H9 (cell line): Measurements from ENCODE around the gene METTL4. TPM values are rescaled to one million over a fixed set of nuclear protein-coding genes. Genes with fewer than 3 reads are reported as not detected.

ENCODE experiments used
- DNase-seq: peaks from one replicate; pipeline ENCODE4 v3.0.0-alpha.2; 2017
- H2AFZ ChIP-seq: one replicate; pipeline ENCODE4 v1.6.1; 2013; ENCODE audit warnings: mild to moderate bottlenecking, low read length, control low read depth, moderate library complexity
- H2AK5ac ChIP-seq: 2 replicates; pipeline ENCODE4 v1.6.1; 2013; ENCODE audit warnings: low read length, control low read depth, mixed read lengths; ENCODE audit not compliant: insufficient read length
- H2BK120ac ChIP-seq: one replicate; pipeline ENCODE4 v1.6.1; 2013; ENCODE audit warnings: low read depth, mild to moderate bottlenecking, low read length, control low read depth, inconsistent platforms; ENCODE audit not compliant: poor library complexity, severe bottlenecking
- H2BK12ac ChIP-seq: 2 replicates; pipeline ENCODE4 v1.6.1; 2013; ENCODE audit warnings: low read length, control low read depth, mixed read lengths, low read depth; ENCODE audit not compliant: insufficient read length
- H2BK15ac ChIP-seq: 2 replicates; pipeline ENCODE4 v1.6.1; 2013; ENCODE audit warnings: low read depth, low read length, control low read depth
- H2BK20ac ChIP-seq: one replicate; pipeline ENCODE4 v1.6.1; 2013; ENCODE audit warnings: low read depth, mild to moderate bottlenecking, low read length, control low read depth, inconsistent platforms; ENCODE audit not compliant: poor library complexity, severe bottlenecking
- H2BK5ac ChIP-seq: 2 replicates; pipeline ENCODE4 v1.6.1; 2013; ENCODE audit warnings: low read length, control low read depth, mixed read lengths; ENCODE audit not compliant: insufficient read length
- H3K14ac ChIP-seq: 2 replicates; pipeline ENCODE4 v1.6.1; 2013; ENCODE audit warnings: low read length, control low read depth; ENCODE audit not compliant: insufficient read depth
- H3K18ac ChIP-seq: 2 replicates; pipeline ENCODE4 v1.6.1; 2013; ENCODE audit warnings: low read depth, mild to moderate bottlenecking, mixed read lengths, low read length, control low read depth; ENCODE audit not compliant: insufficient read length
- H3K23ac ChIP-seq: 2 replicates; pipeline ENCODE4 v1.6.1; 2013; ENCODE audit warnings: low read length, control low read depth, mixed read lengths, low read depth; ENCODE audit not compliant: insufficient read length
- H3K23me2 ChIP-seq: 2 replicates; pipeline ENCODE4 v1.6.1; 2013; ENCODE audit warnings: low read depth, mild to moderate bottlenecking, mixed read lengths, low read length, control low read depth; ENCODE audit not compliant: insufficient read length, poor library complexity, severe bottlenecking
- H3K27ac ChIP-seq: 2 replicates; pipeline ENCODE4 v1.5.1; 2013; ENCODE audit warnings: low read length, control low read depth, mixed read lengths, low read depth; ENCODE audit not compliant: insufficient read length
- H3K27me3 ChIP-seq: 2 replicates; pipeline ENCODE4 v1.6.1; 2013; ENCODE audit warnings: low read length, control low read depth, inconsistent platforms; ENCODE audit not compliant: insufficient read depth
- H3K4ac ChIP-seq: 2 replicates; pipeline ENCODE4 v1.6.1; 2013; ENCODE audit warnings: low read depth, mild to moderate bottlenecking, control low read depth, inconsistent platforms, low read length, moderate library complexity
- H3K4me1 ChIP-seq: 2 replicates; pipeline ENCODE4 v1.6.1; 2013; ENCODE audit warnings: low read length, control low read depth, inconsistent platforms; ENCODE audit not compliant: insufficient read depth
- H3K4me2 ChIP-seq: 2 replicates; pipeline ENCODE4 v1.6.1; 2013; ENCODE audit warnings: low read length, control low read depth, mixed read lengths; ENCODE audit not compliant: insufficient read length, insufficient read depth
- H3K56ac ChIP-seq: 2 replicates; pipeline ENCODE4 v1.6.1; 2013; ENCODE audit warnings: low read depth, mild to moderate bottlenecking, mixed read lengths, low read length, control low read depth; ENCODE audit not compliant: insufficient read length
- H3K79me1 ChIP-seq: 2 replicates; pipeline ENCODE4 v1.6.1; 2013; ENCODE audit warnings: low read depth, mild to moderate bottlenecking, moderate library complexity, low read length, control low read depth, inconsistent platforms; ENCODE audit not compliant: insufficient read depth, poor library complexity, severe bottlenecking
- H3K79me2 ChIP-seq: 2 replicates; pipeline ENCODE4 v1.6.1; 2013; ENCODE audit warnings: low read length, control low read depth, inconsistent platforms; ENCODE audit not compliant: insufficient read depth
- H3K9ac ChIP-seq: 2 replicates; pipeline ENCODE4 v1.6.1; 2013; ENCODE audit warnings: low read length, control low read depth, mixed read lengths; ENCODE audit not compliant: insufficient read length; ENCODE audit errors: extremely low read depth
- H3K9me3 ChIP-seq: one replicate; pipeline ENCODE4 v1.6.1; 2013; ENCODE audit warnings: low read depth, low read length, inconsistent platforms; ENCODE audit not compliant: control insufficient read depth
- H3T11ph ChIP-seq: one replicate; pipeline ENCODE4 v1.6.1; 2013; ENCODE audit warnings: mild to moderate bottlenecking, low read length, control low read depth, inconsistent platforms
- H4K20me1 ChIP-seq: one replicate; pipeline ENCODE4 v1.6.1; 2013; ENCODE audit not compliant: control insufficient read depth, insufficient read length, insufficient read depth
- H4K5ac ChIP-seq: 2 replicates; pipeline ENCODE4 v1.6.1; 2013; ENCODE audit warnings: low read depth, mild to moderate bottlenecking, mixed read lengths, low read length, control low read depth; ENCODE audit not compliant: insufficient read length
- H4K8ac ChIP-seq: replicated peaks from 2 replicates; pipeline ENCODE4 v1.6.1; 2013; ENCODE audit warnings: low read length, control low read depth, mixed read lengths, low read depth; ENCODE audit not compliant: insufficient read length
- H4K91ac ChIP-seq: 2 replicates; pipeline ENCODE4 v1.6.1; 2013; ENCODE audit warnings: low read depth, mild to moderate bottlenecking, moderate library complexity, mixed read lengths, low read length, control low read depth; ENCODE audit not compliant: insufficient read length
- H3K27ac Mint-ChIP-seq, 3 experiments: 2 replicates in 2 of 3; 3 replicates in 1 of 3; pipeline ENCODE4 v1.8.0; 2020 to 2021; ENCODE audit warnings: mixed read lengths in 3 of 3, mild to moderate bottlenecking in 1 of 3, moderate library complexity in 1 of 3
- H3K27me3 Mint-ChIP-seq: 2 replicates; pipeline ENCODE4 v1.8.0; 2021; ENCODE audit warnings: low read depth, mild to moderate bottlenecking, moderate library complexity, mixed read lengths
- H3K36me3 Mint-ChIP-seq, 3 experiments: 2 replicates in 2 of 3; 3 replicates in 1 of 3; pipeline ENCODE4 v1.8.0; 2020 to 2021; ENCODE audit warnings: low read depth in 3 of 3, mixed read lengths in 3 of 3; ENCODE audit not compliant: insufficient read depth in 1 of 3
- H3K4me1 Mint-ChIP-seq, 2 experiments: 2 replicates each; pipeline ENCODE4 v1.8.0; 2020; ENCODE audit warnings: mixed read lengths in 2 of 2
- H3K4me3 Mint-ChIP-seq, 2 experiments: 2 replicates in 1 of 2; 3 replicates in 1 of 2; pipeline ENCODE4 v1.8.0; 2020 to 2021; ENCODE audit warnings: mild to moderate bottlenecking in 2 of 2, mixed read lengths in 2 of 2, moderate library complexity in 1 of 2
- H3K9me3 Mint-ChIP-seq, 2 experiments: 2 replicates in 1 of 2; 3 replicates in 1 of 2; pipeline ENCODE4 v1.8.0; 2020; ENCODE audit warnings: mild to moderate bottlenecking in 2 of 2, mixed read lengths in 2 of 2, moderate library complexity in 1 of 2
- WGBS: extraction: QIAGEN DNeasy Blood & Tissue Kit; methylation state at CpG from one replicate; pipeline ENCODE4 v1.1.7; 2013; ENCODE audit warnings: missing lambda C conversion rate, low lambda C conversion rate, mixed read lengths; ENCODE audit not compliant: insufficient read length; ENCODE audit errors: extremely low coverage; 5-methylcytosine and 5-hydroxymethylcytosine counted together
- total RNA-seq: library from RNA; stranded (reverse); gene quantifications from 2 replicates; pipeline ENCODE4 v1.2.1, GENCODE V29; 2021
- TF ChIP-seq, protein P1 (sequence below): fragments of 200-600 bp; sonication (generic); conservative IDR thresholded peaks from 3 replicates; pipeline ENCODE4 v1.8.0; 2021; ENCODE audit warnings: antibody characterized with exemption, mild to moderate bottlenecking

The METTL4 gene
- total RNA-seq, 1 experiment from 2014 or later: 14.2 TPM

DNA sequence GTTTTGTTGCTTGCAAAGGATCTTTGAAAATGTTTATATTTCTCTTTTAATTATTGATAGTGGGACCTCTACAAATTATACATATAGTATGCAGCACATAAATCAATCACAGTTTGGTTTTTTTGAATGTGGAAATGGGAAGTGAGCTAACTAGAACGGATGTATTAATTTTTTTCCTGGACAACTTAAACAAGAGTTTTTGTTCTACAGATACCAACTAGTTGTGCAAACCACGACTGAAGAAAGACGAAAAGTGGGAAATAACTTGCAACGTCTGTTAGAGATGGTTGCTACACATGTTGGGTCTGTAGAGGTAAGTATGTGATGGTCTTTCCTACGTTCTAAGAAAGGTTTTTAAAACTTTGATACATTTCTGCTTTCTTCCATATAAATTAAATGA, 39.2 kb upstream of the METTL4 start:
- Histone ChIP-seq H3T11ph (no peak overlapping the region), H3K27ac (no peak overlapping the region), H3K79me1 (no peaks in the 10 kb centered on the region), H3K4me2 (no peak overlapping the region), H3K18ac (no peak overlapping the region), H2AK5ac (no peak overlapping the region), H4K5ac (no peak overlapping the region), H2BK20ac (no peak overlapping the region), H4K91ac (no peak overlapping the region), H3K4ac (no peak overlapping the region), H3K9me3 (no peaks in the 10 kb centered on the region), H3K27me3 (no peaks in the 10 kb centered on the region), H3K56ac (no peak overlapping the region), H4K20me1 (no peaks in the 10 kb centered on the region), H4K8ac (no peak overlapping the region), H2BK15ac (no peak overlapping the region), H3K4me1 (no peaks in the 10 kb centered on the region), H2BK5ac (no peak overlapping the region), H3K23ac (no peak overlapping the region), H3K14ac (no peak overlapping the region), H3K9ac (no peak overlapping the region), H2BK12ac (no peak overlapping the region), H2AFZ (no peak overlapping the region), H2BK120ac (no peak overlapping the region), H3K79me2 (no peaks in the 10 kb centered on the region), H3K23me2 (no peaks in the 10 kb centered on the region)
- WGBS: no CpG with 5 or more reads among the region's 5 CpGs
- TF ChIP-seq, protein P1, sequence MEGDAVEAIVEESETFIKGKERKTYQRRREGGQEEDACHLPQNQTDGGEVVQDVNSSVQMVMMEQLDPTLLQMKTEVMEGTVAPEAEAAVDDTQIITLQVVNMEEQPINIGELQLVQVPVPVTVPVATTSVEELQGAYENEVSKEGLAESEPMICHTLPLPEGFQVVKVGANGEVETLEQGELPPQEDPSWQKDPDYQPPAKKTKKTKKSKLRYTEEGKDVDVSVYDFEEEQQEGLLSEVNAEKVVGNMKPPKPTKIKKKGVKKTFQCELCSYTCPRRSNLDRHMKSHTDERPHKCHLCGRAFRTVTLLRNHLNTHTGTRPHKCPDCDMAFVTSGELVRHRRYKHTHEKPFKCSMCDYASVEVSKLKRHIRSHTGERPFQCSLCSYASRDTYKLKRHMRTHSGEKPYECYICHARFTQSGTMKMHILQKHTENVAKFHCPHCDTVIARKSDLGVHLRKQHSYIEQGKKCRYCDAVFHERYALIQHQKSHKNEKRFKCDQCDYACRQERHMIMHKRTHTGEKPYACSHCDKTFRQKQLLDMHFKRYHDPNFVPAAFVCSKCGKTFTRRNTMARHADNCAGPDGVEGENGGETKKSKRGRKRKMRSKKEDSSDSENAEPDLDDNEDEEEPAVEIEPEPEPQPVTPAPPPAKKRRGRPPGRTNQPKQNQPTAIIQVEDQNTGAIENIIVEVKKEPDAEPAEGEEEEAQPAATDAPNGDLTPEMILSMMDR: no peak
- Mint-ChIP-seq H3K4me1 (no peaks in the 10 kb centered on the region), H3K27ac (no peak overlapping the region), H3K9me3 (no peaks in the 10 kb centered on the region), H3K4me3 (no peak overlapping the region), H3K36me3 (peaks cover 29 to 73% (median 68%) of the 10 kb centered on the region in 3 experiments; a peak in 6 of 7 replicates), H3K27me3 (no peaks in the 10 kb centered on the region)
- DNase-seq: no peak
